Measurements from ENCODE around the gene JARID2.

Gene JARID2

GRCh38 chr6:15500078-15500740 lies 254.3 kb downstream of the JARID2 start:
- H3K9ac ChIP-seq (ENCODE audit: low read length): no peak overlapping the region
- no peaks in the 10 kb centered on the region for H3K4me1 ChIP-seq (ENCODE audit: control insufficient read depth, insufficient read depth, low read length)
- H3K36me3 ChIP-seq (ENCODE audit: control insufficient read depth, insufficient read depth, low read length): peaks cover 97% of the 10 kb centered on the region
- no peak overlapping the region for H3K27ac ChIP-seq (ENCODE audit: low read depth, low read length)
- H3K9me3 ChIP-seq (ENCODE audit: control insufficient read depth, insufficient read depth, low read depth, low read length): no peaks in the 10 kb centered on the region
- H3K27me3 ChIP-seq (ENCODE audit: control insufficient read depth, insufficient read depth, low read length): no peaks in the 10 kb centered on the region
- H3K4me3 ChIP-seq (ENCODE audit: low read depth, low read length): no peak overlapping the region

DNA sequence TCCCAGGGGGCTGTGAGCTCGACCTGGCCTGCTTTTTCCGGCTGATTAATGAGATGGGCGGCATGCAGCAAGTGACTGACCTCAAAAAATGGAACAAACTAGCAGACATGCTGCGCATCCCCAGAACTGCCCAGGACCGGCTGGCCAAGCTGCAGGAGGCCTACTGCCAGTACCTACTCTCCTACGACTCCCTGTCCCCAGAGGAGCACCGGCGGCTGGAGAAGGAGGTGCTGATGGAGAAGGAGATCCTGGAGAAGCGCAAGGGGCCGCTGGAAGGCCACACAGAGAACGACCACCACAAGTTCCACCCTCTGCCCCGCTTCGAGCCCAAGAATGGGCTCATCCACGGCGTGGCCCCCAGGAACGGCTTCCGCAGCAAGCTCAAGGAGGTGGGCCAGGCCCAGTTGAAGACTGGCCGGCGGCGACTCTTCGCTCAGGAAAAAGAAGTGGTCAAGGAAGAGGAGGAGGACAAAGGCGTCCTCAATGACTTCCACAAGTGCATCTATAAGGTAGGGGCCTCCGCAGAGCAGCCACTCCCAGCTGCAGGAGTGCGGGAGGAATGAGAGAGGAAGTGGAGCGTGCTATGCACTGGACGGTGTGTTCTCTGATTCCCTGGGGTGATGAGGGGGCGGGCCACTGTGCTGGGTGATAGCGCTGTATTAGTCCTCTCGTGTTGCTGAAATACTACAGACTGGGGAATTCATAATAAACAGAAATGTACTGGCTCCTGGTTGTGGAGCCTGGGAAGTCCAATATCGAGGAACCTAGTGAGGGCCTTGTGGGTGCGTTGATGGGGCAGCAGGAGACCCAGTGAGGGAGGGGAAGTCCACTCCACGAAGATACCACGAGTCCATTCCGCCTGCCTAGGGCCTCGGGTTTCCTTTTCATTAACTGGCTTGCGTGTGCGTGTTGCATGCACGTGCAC lies 255.3 kb downstream of the JARID2 start:
- Histone ChIP-seq H3K9ac (ENCODE audit: low read length) (no peak overlapping the region), H3K27ac (ENCODE audit: low read depth, low read length) (no peak overlapping the region), H3K36me3 (ENCODE audit: control insufficient read depth, insufficient read depth, low read length) (peaks cover 97% of the 10 kb centered on the region), H3K4me1 (ENCODE audit: control insufficient read depth, insufficient read depth, low read length) (no peaks in the 10 kb centered on the region), H3K4me3 (ENCODE audit: low read depth, low read length) (no peak overlapping the region), H3K9me3 (ENCODE audit: control insufficient read depth, insufficient read depth, low read depth, low read length) (no peaks in the 10 kb centered on the region), H3K27me3 (ENCODE audit: control insufficient read depth, insufficient read depth, low read length) (no peaks in the 10 kb centered on the region)

- no peak overlapping the region for H3K27ac ChIP-seq (ENCODE audit: low read depth, low read length)
- H3K27me3 ChIP-seq (ENCODE audit: control insufficient read depth, insufficient read depth, low read length): no peaks in the 10 kb centered on the region
- H3K4me1 ChIP-seq (ENCODE audit: control insufficient read depth, insufficient read depth, low read length): peaks cover 5% of the 10 kb centered on the region
- H3K9ac ChIP-seq (ENCODE audit: low read length): no peak overlapping the region
- H3K36me3 ChIP-seq (ENCODE audit: control insufficient read depth, insufficient read depth, low read length): peaks cover 97% of the 10 kb centered on the region
- no peak overlapping the region for H3K4me3 ChIP-seq (ENCODE audit: low read depth, low read length)
- H3K9me3 ChIP-seq (ENCODE audit: control insufficient read depth, insufficient read depth, low read depth, low read length): no peaks in the 10 kb centered on the region
These were observed 256.1 kb downstream of the JARID2 start for GRCh38 chr6:15501826-15502445.

- Histone ChIP-seq H3K9me3 (ENCODE audit: control insufficient read depth, insufficient read depth, low read depth, low read length) (no peaks in the 10 kb centered on the region), H3K9ac (ENCODE audit: low read length) (no peak overlapping the region), H3K4me1 (ENCODE audit: control insufficient read depth, insufficient read depth, low read length) (peaks cover 13% of the 10 kb centered on the region), H3K27me3 (ENCODE audit: control insufficient read depth, insufficient read depth, low read length) (no peaks in the 10 kb centered on the region), H3K36me3 (ENCODE audit: control insufficient read depth, insufficient read depth, low read length) (peaks cover 100% of the 10 kb centered on the region), H3K27ac (ENCODE audit: low read depth, low read length) (no peak overlapping the region), H3K4me3 (ENCODE audit: low read depth, low read length) (no peak overlapping the region)
These were observed 256.8 kb downstream of the JARID2 start for GRCh38 chr6:15502446-15503345.

DNA sequence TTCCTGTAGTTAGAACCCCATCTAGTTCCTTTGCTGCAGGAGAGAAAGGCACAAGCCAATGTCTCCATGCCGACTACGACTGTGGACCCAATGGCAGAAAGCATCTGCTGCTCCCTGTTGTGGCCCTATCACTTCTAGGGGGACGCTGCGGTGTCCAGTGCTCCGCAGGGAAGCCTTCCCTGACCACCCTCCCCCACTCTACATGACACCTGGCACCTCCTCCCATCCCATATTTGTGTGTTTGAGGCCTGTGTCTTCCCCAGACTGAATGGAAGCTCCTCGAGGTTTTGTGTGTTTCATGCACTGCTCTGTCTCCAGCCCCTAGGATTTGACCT lies 257.4 kb downstream of the JARID2 start:
- no peak overlapping the region for H3K27ac ChIP-seq (ENCODE audit: low read depth, low read length)
- H3K9me3 ChIP-seq (ENCODE audit: control insufficient read depth, insufficient read depth, low read depth, low read length): no peaks in the 10 kb centered on the region
- H3K36me3 ChIP-seq (ENCODE audit: control insufficient read depth, insufficient read depth, low read length): peaks cover 100% of the 10 kb centered on the region
- H3K4me3 ChIP-seq (ENCODE audit: low read depth, low read length): no peak overlapping the region
- H3K27me3 ChIP-seq (ENCODE audit: control insufficient read depth, insufficient read depth, low read length): no peaks in the 10 kb centered on the region
- no peak overlapping the region for H3K9ac ChIP-seq (ENCODE audit: low read length)
- peaks cover 19% of the 10 kb centered on the region for H3K4me1 ChIP-seq (ENCODE audit: control insufficient read depth, insufficient read depth, low read length)

DNA sequence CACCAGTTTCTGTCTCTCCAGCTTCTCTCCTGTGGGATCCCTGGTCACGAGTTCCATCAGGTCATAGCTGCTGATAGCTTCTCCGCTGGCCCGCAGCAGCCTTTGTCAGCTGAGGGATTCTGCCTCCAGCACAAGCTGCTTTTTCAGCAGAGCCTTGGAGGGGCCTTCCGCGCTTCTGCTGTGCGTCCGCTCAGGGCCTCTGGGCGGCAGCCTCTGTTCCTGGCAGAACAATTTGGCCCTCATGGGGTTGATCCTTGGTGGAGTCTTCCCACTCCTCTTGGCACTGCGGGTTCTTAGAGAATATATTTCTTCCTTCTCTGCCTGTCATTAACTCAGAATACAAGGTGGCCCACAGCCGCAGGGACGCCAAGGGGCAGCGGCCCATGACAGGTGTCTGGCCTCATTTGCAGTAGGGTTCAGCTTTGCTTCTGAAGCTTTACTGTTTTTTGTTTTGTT lies 258.2 kb downstream of the JARID2 start:
- Histone ChIP-seq H3K27me3 (ENCODE audit: control insufficient read depth, insufficient read depth, low read length) (no peaks in the 10 kb centered on the region), H3K9me3 (ENCODE audit: control insufficient read depth, insufficient read depth, low read depth, low read length) (no peaks in the 10 kb centered on the region), H3K9ac (ENCODE audit: low read length) (no peak overlapping the region), H3K27ac (ENCODE audit: low read depth, low read length) (no peak overlapping the region), H3K36me3 (ENCODE audit: control insufficient read depth, insufficient read depth, low read length) (peaks cover 100% of the 10 kb centered on the region), H3K4me3 (ENCODE audit: low read depth, low read length) (no peak overlapping the region), H3K4me1 (ENCODE audit: control insufficient read depth, insufficient read depth, low read length) (peaks cover 20% of the 10 kb centered on the region)

- no peak overlapping the region for H3K4me3 ChIP-seq (ENCODE audit: low read depth, low read length)
- H3K4me1 ChIP-seq (ENCODE audit: control insufficient read depth, insufficient read depth, low read length): peaks cover 20% of the 10 kb centered on the region
- no peak overlapping the region for H3K27ac ChIP-seq (ENCODE audit: low read depth, low read length)
- H3K9ac ChIP-seq (ENCODE audit: low read length): no peak overlapping the region
- H3K9me3 ChIP-seq (ENCODE audit: control insufficient read depth, insufficient read depth, low read depth, low read length): no peaks in the 10 kb centered on the region
- H3K36me3 ChIP-seq (ENCODE audit: control insufficient read depth, insufficient read depth, low read length): peaks cover 100% of the 10 kb centered on the region
- no peaks in the 10 kb centered on the region for H3K27me3 ChIP-seq (ENCODE audit: control insufficient read depth, insufficient read depth, low read length)
These were observed 258.9 kb downstream of the JARID2 start for GRCh38 chr6:15504581-15505350.

DNA sequence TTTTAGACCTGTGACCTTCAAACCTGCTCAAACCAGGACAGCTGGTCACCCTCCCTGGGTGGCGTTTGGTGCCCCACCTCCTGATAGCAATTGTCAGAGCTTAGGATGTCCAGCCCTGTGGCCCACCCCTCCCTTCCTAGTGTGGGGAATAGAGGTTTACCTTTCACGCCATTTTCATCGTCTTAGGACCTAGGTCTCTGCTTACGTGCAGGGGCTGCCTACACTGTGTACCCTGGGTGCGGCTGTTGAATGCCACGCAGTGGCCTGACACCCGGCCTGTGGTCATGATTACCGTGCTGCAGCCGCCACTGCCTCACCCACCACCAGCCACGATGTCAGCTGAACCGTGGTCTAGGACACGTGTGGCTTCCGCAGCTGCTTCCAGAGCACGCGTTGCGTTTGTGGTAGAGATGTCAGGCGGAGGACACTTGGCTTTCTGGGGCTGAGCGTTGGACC lies 259.6 kb downstream of the JARID2 start:
- Histone ChIP-seq H3K9ac (ENCODE audit: low read length) (no peak overlapping the region), H3K9me3 (ENCODE audit: control insufficient read depth, insufficient read depth, low read depth, low read length) (no peaks in the 10 kb centered on the region), H3K27me3 (ENCODE audit: control insufficient read depth, insufficient read depth, low read length) (no peaks in the 10 kb centered on the region), H3K27ac (ENCODE audit: low read depth, low read length) (no peak overlapping the region), H3K36me3 (ENCODE audit: control insufficient read depth, insufficient read depth, low read length) (peaks cover 99% of the 10 kb centered on the region), H3K4me1 (ENCODE audit: control insufficient read depth, insufficient read depth, low read length) (peaks cover 20% of the 10 kb centered on the region), H3K4me3 (ENCODE audit: low read depth, low read length) (no peak overlapping the region)

GRCh38 chr6:15506066-15506465 lies 260.2 kb downstream of the JARID2 start:
- H3K4me1 ChIP-seq (ENCODE audit: control insufficient read depth, insufficient read depth, low read length): peaks cover 20% of the 10 kb centered on the region
- no peaks in the 10 kb centered on the region for H3K27me3 ChIP-seq (ENCODE audit: control insufficient read depth, insufficient read depth, low read length)
- no peaks in the 10 kb centered on the region for H3K9me3 ChIP-seq (ENCODE audit: control insufficient read depth, insufficient read depth, low read depth, low read length)
- H3K27ac ChIP-seq (ENCODE audit: low read depth, low read length): no peak overlapping the region
- no peak overlapping the region for H3K4me3 ChIP-seq (ENCODE audit: low read depth, low read length)
- H3K36me3 ChIP-seq (ENCODE audit: control insufficient read depth, insufficient read depth, low read length): peaks cover 99% of the 10 kb centered on the region
- no peak overlapping the region for H3K9ac ChIP-seq (ENCODE audit: low read length)

DNA sequence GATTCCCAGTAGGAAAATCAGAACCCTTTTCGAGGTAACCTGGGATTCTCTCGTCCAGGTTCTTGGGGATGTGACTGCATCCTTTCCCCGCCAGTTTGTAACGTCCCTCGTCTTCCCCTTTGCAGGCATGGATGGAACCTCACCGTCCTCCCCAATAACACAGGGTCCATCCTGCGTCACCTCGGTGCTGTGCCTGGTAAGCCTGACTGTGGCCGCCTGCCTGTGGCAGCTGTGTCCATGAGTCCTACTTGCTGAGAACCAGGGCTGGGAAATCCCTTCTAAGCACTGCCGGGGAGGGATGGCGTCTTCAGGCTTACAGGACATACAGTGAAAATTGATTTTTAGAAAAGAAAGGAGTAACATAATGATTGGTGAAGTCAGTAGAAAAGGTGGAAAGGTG lies 261.4 kb downstream of the JARID2 start:
- Histone ChIP-seq H3K9ac (ENCODE audit: low read length) (no peak overlapping the region), H3K4me1 (ENCODE audit: control insufficient read depth, insufficient read depth, low read length) (peaks cover 20% of the 10 kb centered on the region), H3K36me3 (ENCODE audit: control insufficient read depth, insufficient read depth, low read length) (peaks cover 99% of the 10 kb centered on the region), H3K27ac (ENCODE audit: low read depth, low read length) (no peak overlapping the region), H3K27me3 (ENCODE audit: control insufficient read depth, insufficient read depth, low read length) (no peaks in the 10 kb centered on the region), H3K9me3 (ENCODE audit: control insufficient read depth, insufficient read depth, low read depth, low read length) (no peaks in the 10 kb centered on the region), H3K4me3 (ENCODE audit: low read depth, low read length) (no peak overlapping the region)

All from HUES6 (cell line).